GM12872 (cell line): ENCODE measurements around the gene CCM2.

Experiments used
- CTCF ChIP-seq: IDR thresholded peaks from 3 replicates; pipeline ENCODE4 v1.5.1; 2011; ENCODE audit warnings: low read depth, mild to moderate bottlenecking, low read length, moderate library complexity; ENCODE audit not compliant: insufficient read depth

CCM2 gene

GRCh38 chr7:45021604-45022296, 21.7 kb downstream of the CCM2 start:
- TF ChIP-seq CTCF, result no peak

GRCh38 chr7:45024126-45024744, 24.2 kb downstream of the CCM2 start:
- no peak for TF ChIP-seq CTCF

GRCh38 chr7:45026013-45026412, 26.0 kb downstream of the CCM2 start:
- TF ChIP-seq CTCF, result no peak

- no peak for TF ChIP-seq CTCF
These were observed 27.2 kb downstream of the CCM2 start for GRCh38 chr7:45026984-45027773.

- TF ChIP-seq CTCF, result no peak
These were observed 27.7 kb downstream of the CCM2 start for GRCh38 chr7:45027774-45028114.

- no peak for TF ChIP-seq CTCF
These were observed 28.3 kb downstream of the CCM2 start for GRCh38 chr7:45028138-45028919.

- no peak for TF ChIP-seq CTCF
These were observed 28.9 kb downstream of the CCM2 start for GRCh38 chr7:45028920-45029344.
